GM19099 (cell line): ENCODE results near the gene SNAPC2.
A peak's percentile ranks its signal among the peaks of the same experiment; 100 is the strongest.

Experiments used
- POLR2A ChIP-seq: IDR thresholded peaks from 3 replicates; pipeline ENCODE4 v1.6.1; 2011; ENCODE audit warnings: low read depth; ENCODE audit not compliant: insufficient read length; ENCODE audit errors: extremely low read depth

SNAPC2 gene

DNA sequence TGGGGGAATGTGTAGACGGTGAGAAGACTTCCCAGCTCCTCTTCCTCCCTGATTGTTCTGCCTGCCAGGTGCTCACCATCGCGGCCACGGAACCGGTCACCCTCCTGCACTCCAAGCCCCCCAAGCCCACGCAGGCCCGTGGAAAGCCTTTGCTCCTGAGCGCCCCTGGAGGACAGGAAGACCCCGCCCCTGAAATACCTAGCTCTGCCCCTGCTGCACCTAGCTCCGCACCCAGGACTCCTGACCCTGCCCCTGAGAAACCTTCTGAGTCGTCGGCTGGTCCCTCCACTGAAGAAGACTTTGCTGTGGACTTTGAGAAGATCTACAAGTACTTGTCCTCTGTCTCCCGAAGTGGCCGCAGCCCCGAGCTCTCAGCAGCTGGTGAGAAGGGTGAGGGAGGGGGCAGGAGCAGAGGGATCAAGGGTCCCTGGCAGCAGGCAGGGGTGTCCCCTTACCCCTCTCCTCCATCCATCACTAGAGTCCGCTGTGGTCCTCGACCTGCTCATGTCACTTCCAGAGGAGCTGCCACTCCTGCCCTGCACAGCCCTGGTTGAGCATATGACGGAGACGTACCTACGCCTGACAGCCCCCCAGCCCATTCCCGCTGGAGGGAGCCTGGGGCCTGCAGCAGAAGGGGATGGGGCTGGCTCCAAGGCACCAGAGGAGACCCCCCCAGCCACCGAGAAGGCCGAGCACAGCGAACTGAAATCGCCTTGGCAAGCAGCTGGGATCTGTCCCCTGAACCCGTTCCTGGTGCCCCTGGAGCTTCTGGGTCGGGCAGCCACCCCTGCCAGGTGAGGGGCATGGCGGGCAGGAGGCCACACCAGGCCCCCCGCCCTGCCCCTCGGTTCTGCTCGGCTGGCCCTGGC, 2.1 kb downstream of the SNAPC2 start:
- TF ChIP-seq POLR2A, result no peak

DNA sequence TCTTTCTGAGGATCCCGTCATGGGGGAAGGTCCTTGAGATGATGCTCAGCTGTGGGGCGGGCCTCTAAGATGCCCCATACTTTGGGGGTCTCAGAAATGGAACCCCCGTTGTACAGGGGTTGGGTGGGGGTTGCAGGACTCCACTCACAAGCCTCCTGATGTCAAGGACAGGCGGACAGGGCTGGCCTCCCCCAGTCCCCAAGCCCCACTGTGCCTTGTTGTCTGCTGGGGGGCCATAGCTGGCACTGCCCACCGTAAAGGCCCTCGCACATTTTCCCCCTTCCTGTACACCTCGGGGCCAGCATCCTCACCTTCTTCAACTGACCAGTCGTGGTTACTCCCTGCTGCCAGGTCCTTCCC, 2.7 kb downstream of the SNAPC2 start:
- no peak for TF ChIP-seq POLR2A

DNA sequence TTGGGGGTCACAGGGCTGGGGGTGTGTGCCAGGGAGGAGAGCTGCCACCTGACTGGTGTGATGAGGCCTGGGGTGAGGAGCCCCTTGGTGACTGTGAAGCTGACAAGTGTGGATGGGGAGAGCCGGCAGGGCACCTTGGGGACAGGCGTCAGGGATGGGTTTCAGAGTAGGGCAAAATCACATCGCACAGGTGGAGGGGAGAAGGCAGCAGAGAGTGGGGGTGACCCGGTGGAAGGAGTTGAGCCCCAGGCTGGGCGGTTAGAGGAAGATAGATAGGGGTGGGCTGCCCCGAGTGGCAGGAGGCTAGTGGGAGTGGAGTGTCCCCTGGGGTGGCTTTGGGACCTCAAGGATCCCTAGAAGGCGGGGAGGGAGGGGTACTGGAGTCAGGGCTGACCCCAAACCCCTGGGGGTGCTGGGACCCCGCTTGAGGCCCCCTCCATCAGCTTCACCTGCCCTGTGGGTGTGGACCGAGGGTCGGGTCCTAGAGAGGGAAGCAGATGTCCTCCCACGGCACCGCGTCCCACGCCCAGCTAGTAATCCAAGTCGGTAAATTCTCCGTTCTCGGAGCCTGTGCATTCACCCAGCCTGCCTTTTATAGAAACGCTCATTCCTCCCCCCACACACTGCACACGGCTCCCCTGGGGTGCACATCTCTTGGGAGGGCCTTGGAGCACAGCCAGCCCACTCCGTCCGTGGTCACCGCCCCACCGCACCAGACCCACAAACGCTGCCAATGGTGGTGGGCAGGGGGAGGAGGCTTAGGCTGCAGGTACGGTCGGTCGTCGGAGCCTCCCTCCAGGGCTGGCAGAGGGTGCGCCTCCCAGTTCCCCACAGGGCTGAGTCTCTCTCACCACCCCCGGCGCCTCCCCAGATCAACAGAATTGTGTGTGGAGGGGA, 3.4 kb downstream of the SNAPC2 start:
- TF ChIP-seq POLR2A, result no peak

DNA sequence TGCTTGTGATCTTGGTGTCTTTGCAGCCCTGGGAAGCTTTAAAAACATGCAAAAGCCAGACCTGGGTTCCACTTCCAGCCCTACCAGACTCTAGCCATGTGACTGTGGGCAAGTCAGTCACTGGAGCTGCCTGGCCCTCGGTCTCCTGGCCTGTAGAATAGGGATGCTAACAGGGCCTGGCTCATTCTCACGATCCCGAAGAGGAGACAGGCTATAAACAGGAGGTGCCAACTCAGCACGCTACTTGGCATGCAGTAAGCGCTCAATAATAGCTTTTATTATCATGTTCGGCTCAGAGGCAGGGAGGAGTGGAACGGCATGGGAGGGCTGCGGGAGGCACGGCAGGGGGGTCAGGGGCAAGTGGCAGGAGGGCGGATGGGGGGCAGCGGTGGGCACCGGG, 4.1 kb downstream of the SNAPC2 start:
- no peak for TF ChIP-seq POLR2A

DNA sequence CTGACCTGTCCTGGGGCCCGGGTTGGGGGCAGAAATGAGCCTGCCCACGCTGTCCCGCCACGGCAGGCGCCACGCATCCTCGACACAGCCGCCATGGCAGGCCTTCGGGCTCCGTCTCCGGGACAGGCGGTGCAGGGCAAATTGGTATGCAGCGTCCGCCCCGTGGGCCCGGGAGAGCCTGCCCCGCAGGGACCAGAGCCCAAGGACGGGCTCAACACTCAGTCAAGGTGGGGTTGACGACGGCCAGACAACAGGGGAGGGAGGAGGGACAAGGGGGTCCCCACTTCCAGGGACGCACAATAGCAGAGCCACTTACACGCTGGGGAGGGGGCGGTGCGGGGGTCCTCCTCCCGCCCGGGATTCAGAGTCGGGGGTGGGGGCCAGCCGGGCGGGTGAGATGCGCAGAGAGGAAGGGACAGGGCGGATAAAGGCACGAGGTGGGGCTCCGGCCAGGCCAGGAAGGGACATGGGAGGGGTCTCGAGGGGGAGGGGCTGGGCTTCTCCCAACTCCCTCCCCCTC, 4.6 kb downstream of the SNAPC2 start:
- TF ChIP-seq POLR2A, result no peak

DNA sequence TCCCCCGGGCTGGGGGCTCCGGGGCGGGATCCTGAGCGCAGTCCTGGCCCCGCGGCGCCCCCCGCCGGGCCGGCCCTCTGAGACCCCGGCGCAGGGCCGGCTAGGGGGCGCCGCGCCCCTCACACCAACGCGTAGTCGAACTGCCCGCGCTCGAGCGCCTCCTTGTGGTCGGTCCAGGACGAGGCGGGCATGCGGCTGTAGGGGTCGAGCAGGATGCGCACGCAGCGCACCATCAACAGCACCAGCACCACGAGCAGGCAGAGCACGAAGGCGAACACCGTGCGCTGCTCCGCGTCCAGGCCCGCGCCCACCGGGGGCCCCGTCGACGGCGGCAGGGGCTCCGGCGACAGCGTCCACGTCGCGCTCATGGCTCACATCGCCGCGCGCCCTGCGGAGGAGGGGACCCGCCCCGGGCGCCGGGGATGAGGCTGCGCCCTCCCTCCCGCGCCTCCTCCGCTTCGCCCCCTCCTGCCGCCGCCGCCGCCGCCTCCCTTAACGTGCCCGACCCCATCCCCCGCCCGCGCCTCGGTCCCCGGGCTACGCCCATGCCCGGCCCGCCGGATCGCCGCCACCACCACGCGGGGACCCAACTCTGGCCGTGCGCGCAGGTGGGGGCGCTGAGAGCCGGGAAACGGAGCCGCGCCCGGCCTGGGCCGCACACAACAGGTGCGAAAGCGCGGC, 5.2 kb downstream of the SNAPC2 start:
- no peak for TF ChIP-seq POLR2A

DNA sequence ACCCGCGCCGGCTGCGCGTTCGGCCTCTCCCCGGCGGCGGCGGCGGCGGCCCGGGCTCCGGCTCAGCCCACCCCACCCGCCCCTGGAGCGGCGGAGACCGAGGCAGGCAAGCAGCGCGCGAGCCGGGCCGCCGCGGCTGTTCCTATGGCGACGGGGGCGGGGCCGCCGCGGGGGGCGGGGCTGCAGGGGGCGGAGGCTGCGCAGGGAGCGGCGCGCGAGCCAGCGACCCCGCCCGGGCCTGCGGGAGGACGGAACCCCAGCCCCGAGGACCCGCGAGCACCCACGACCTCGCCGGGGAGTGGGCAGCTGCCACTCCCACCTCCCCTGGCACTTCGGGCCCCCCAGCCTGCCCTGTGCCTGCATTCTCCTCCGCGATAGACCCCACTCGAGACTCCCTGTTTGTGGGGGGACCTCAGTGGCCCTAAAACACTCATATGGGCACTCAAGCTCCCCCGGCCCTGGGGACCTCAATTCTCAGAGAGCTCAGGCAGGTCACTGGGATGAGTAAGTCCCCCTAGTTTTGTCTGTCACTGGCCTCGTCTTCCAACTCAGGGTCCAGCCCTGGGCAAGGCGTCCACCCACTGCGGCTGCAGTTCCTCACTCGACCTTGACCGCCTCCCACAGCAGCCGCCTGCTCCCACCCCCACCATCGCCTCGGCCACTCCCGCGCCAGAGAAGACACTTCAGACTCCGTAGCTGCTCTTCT, 6.0 kb downstream of the SNAPC2 start, which contains the start of gene CTXN1:
TSS of gene CTXN1 (minus strand) at position 115 of the 706 bp plus-strand sequence. CDS start 597 bp downstream, outside the sequence.
- TF ChIP-seq POLR2A, result no peak

DNA sequence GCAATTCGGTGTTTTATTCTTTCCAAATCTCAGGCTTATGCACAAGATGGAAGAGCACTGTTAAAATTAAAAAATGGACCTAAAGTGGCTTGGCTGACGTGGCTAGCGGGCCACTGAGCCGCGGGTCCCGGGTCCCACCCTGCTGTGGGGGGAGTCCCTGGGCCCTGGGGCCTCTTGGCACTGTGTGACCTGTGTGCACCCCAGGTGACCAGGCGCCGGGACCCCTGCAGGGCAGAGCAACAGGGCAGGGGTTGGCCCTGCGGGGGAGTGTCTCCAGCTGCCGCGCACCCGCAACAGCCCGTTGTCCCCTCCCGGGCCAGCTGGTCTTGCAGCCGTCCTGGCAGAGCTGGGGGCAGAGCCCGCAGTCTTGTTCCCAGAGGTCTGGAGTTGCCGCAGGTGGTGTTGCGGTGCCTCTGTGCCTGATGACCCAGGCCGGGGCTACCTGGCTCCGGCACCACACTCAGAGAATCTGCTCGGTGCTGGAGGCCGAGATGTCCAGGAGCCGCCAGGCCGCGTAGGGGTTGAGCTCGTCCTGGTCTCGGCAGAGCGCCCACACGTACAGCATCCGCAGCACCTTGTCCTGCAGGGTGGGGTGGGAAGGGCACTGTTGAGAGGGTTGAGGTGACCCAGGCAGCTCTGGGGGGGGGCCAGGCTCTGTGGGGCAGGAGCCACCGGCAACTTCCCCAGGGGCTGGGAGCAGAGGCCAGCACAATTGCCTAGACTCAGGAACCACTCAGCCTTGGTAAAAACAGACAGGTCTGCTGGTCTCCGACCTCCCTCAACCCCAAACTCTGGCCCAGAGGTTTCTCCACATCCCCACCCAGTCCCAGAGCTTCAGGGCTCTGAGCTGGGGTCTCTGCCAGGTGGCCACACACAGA, 6.8 kb downstream of the SNAPC2 start:
- no peak for TF ChIP-seq POLR2A

DNA sequence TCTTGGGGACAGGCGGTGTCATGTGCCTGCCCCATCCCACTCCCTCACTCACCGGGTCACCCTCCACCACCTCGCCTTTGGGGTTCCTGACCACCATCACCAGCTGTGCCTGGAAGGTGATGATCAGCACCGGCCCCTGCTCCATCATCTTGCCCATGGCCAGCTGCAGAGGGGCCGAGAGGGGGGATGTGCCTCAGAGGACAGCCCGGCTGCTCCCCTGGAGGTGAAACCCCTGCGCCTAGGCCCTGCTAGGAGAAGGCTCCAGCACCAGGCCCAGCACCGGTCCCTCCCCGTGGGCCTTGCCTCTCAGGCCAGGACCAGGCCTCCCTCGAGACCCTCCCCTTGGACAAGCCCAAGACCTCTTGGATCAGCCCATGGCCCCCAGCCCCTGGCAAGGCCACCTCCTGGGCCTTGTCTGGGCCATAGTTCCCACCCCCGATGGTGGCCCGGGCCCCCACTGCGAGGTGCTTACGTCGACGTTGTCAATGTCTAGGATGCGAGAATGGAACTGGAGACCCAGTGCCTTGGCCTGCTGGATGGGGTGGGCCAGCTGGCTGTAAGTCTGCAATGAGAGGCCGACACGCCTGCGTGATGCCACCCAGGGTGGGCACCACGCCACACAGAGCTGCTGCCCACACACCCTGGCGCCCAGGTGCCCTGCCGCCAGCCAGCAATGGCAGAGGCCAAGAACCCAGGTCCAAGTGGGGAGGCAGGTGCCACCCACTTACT, 7.6 kb downstream of the SNAPC2 start:
- TF ChIP-seq POLR2A, result peak; percentile 23

DNA sequence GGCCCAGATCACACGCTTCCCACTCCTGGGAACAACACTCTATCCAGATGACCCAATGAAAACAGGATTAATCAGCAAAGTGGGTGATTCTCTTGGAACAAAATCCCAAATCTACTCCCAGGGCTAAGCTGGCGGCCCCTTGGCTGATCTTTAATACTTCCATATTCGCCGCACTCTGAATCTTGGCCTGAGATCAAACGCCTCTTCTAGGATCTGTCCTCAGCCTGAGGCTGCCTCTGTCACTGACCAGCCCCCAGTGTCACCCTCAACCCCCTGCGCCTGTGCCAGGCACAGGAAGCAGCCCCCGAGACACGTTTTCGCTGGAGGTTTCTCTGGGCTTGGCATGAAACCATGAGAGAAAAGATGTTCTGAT, 8.2 kb downstream of the SNAPC2 start:
- TF ChIP-seq POLR2A, result no peak

DNA sequence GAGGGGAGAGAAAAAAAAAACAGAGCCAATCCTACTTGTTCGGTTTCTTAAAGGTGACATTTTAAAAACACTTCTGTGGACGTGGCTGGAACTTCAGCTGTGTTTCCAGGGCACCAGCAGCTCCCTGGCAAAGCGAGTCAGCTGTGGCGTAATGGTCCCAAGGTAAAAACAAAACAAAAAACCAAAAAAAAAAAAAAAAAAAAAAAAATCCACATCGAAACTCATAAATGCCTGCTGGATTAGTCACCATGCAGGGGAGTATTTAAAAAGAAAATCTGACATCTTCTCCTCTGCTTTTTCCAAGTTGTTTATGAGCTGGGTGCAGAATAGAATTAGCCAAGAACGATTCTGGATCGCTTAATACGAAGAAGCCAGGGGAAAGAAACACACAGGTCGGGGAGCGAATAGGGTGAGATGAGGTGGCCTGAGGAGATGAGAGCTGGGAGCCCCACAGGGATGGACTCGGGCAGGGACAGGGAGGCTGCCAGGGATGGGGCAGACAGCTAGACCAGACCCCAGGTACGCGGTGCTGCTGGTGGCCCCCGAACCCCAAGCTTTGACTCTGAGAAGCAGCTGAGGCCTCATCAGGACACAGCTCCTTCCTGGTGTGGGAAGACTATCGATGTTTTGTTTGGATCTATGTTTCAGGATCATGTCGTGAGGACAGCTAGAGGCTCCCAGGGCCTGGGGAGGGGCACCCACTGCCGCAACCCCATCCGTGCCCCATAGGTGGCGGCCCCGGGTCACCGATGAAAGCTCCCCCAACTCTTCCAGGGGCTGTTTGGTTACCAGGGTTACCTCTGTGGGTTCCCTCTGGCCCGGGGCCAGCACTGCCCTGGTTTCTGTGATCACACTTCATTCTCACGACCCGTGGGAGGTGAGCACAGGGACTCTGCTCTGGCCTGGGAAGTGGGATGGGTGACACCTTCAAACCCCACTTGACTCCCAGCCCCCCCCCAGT, 8.9 kb downstream of the SNAPC2 start:
- TF ChIP-seq POLR2A, result no peak

DNA sequence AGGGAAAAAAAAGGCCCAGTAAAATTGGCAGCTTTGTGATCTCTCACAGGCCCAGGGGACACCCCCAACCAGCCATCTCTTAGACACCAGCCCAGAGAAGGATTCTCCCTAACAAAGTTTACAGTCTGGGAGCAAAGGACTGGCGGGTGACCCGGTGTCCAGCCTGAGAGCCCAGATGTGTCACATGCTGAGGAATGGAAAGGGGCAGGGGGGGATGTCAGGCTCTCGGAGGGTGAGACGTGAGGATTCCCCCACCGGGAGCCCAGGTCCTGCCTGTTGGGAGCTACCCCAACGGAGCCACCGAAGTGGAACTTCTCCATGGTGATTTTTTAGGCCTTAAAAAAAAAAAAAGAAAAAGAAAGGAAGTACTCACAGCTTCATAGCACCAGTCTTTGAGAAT, 10.6 kb downstream of the SNAPC2 start:
- TF ChIP-seq POLR2A, result no peak
